Measurements from ENCODE around the gene LRRFIP1.

The LRRFIP1 gene

GRCh38 chr2:237702441-237703391, 75.3 kb downstream of the LRRFIP1 start:
- Histone ChIP-seq H3K36me3 (ENCODE audit: control insufficient read depth in 4 of 4, insufficient read depth in 4 of 4, low read length in 3 of 4) (peaks cover 0 to 3% (median 0%) of the 10 kb centered on the region in 4 experiments), H3K4me1 (ENCODE audit: control extremely low read depth in 1 of 4, control insufficient read depth in 4 of 4, insufficient read depth in 4 of 4, low read length in 3 of 4) (peaks cover 35 to 95% (median 90%) of the 10 kb centered on the region in 4 experiments), H3K9me3 (ENCODE audit: control extremely low read depth in 1 of 5, control insufficient read depth in 4 of 5, insufficient read depth in 2 of 5, low read depth in 1 of 5, low read length in 4 of 5) (no peaks in the 10 kb centered on the region), H3K27me3 (replicated peaks in 2 of 5; ENCODE audit: control insufficient read depth in 4 of 5, insufficient read depth in 5 of 5, low read length in 4 of 5) (no peaks in the 10 kb centered on the region), H3K4me3 (ENCODE audit: control insufficient read depth in 1 of 7, extremely low read depth in 1 of 7, insufficient read depth in 4 of 7, low read depth in 2 of 7, low read length in 6 of 7) (peak overlapping the region in 6 of 7 experiments; percentile 19 to 69 (median 50)), H3K27ac (ENCODE audit: insufficient read depth in 1 of 2, low read depth in 1 of 2, low read length in 2 of 2, poor library complexity in 1 of 2, severe bottlenecking in 2 of 2) (peak overlapping the region; percentile 48 to 73)
- 2% methylated on average over 16 of the region's 17 CpGs for WGBS (ENCODE audit: insufficient coverage)
- POLR2A ChIA-PET: interaction anchor here (0.6 kb wide), 1 partner anchor 29 kb away, joined by 4 read pairs; no protein-coding TSS in a partner anchor
- peak in 2 of 3 donors; percentile 69 to 74 for DNase-seq
- CTCF ChIA-PET: interaction anchor here (0.9 to 25.0 kb wide), 8 partner anchors 10 to 117 kb away, joined by 3 to 404 read pairs (median 6); no protein-coding TSS in a partner anchor

GRCh38 chr2:237704501-237705434, 77.4 kb downstream of the LRRFIP1 start:
- Histone ChIP-seq H3K36me3 (ENCODE audit: control insufficient read depth in 4 of 4, insufficient read depth in 4 of 4, low read length in 3 of 4) (peaks cover 0 to 17% (median 10%) of the 10 kb centered on the region in 4 experiments), H3K27ac (ENCODE audit: insufficient read depth in 1 of 2, low read depth in 1 of 2, low read length in 2 of 2, poor library complexity in 1 of 2, severe bottlenecking in 2 of 2) (peak overlapping the region in 1 of 2 experiments; percentile 18), H3K27me3 (replicated peaks in 2 of 5; ENCODE audit: control insufficient read depth in 4 of 5, insufficient read depth in 5 of 5, low read length in 4 of 5) (no peaks in the 10 kb centered on the region), H3K4me1 (ENCODE audit: control extremely low read depth in 1 of 4, control insufficient read depth in 4 of 4, insufficient read depth in 4 of 4, low read length in 3 of 4) (peaks cover 21 to 79% (median 74%) of the 10 kb centered on the region in 4 experiments), H3K4me3 (ENCODE audit: control insufficient read depth in 1 of 7, extremely low read depth in 1 of 7, insufficient read depth in 4 of 7, low read depth in 2 of 7, low read length in 6 of 7) (peak overlapping the region in 2 of 7 experiments; percentile 50 to 54), H3K9me3 (ENCODE audit: control extremely low read depth in 1 of 5, control insufficient read depth in 4 of 5, insufficient read depth in 2 of 5, low read depth in 1 of 5, low read length in 4 of 5) (no peaks in the 10 kb centered on the region)
- ChIA-PET POLR2A (no interaction called here), CTCF (interaction anchor here (0.9 to 25.0 kb wide), 5 partner anchors 8 to 31 kb away, joined by 3 to 404 read pairs (median 3); no protein-coding TSS in a partner anchor)
- DNase-seq: peak in 1 of 3 donors; percentile 55
- 74% methylated on average over 12 of the region's 15 CpGs for WGBS (ENCODE audit: insufficient coverage)

- H3K36me3 ChIP-seq (ENCODE audit: control insufficient read depth in 4 of 4, insufficient read depth in 4 of 4, low read length in 3 of 4): peaks cover 0 to 23% (median 20%) of the 10 kb centered on the region in 4 experiments
- WGBS (ENCODE audit: insufficient coverage): 93% methylated on average over 5 of the region's 5 CpGs
- H3K9me3 ChIP-seq (ENCODE audit: control extremely low read depth in 1 of 5, control insufficient read depth in 4 of 5, insufficient read depth in 2 of 5, low read depth in 1 of 5, low read length in 4 of 5): no peaks in the 10 kb centered on the region
- no peaks in the 10 kb centered on the region for H3K27me3 ChIP-seq (replicated peaks in 2 of 5; ENCODE audit: control insufficient read depth in 4 of 5, insufficient read depth in 5 of 5, low read length in 4 of 5)
- H3K4me3 ChIP-seq (ENCODE audit: control insufficient read depth in 1 of 7, extremely low read depth in 1 of 7, insufficient read depth in 4 of 7, low read depth in 2 of 7, low read length in 6 of 7): no peak overlapping the region
- peak overlapping the region in 1 of 2 experiments; percentile 2 for H3K27ac ChIP-seq (ENCODE audit: insufficient read depth in 1 of 2, low read depth in 1 of 2, low read length in 2 of 2, poor library complexity in 1 of 2, severe bottlenecking in 2 of 2)
- ChIA-PET CTCF (interaction anchor here (1.2 to 25.0 kb wide), 3 partner anchors 9 to 41 kb away, joined by 3 to 404 read pairs (median 3); no protein-coding TSS in a partner anchor), POLR2A (no interaction called here)
- peaks cover 15 to 64% (median 59%) of the 10 kb centered on the region in 4 experiments for H3K4me1 ChIP-seq (ENCODE audit: control extremely low read depth in 1 of 4, control insufficient read depth in 4 of 4, insufficient read depth in 4 of 4, low read length in 3 of 4)
- DNase-seq: no peak
These were observed 78.9 kb downstream of the LRRFIP1 start for GRCh38 chr2:237706257-237706656.

- Histone ChIP-seq H3K4me3 (ENCODE audit: control insufficient read depth in 1 of 7, extremely low read depth in 1 of 7, insufficient read depth in 4 of 7, low read depth in 2 of 7, low read length in 6 of 7) (no peak overlapping the region), H3K36me3 (ENCODE audit: control insufficient read depth in 4 of 4, insufficient read depth in 4 of 4, low read length in 3 of 4) (peaks cover 3 to 40% (median 34%) of the 10 kb centered on the region in 4 experiments), H3K27ac (ENCODE audit: insufficient read depth in 1 of 2, low read depth in 1 of 2, low read length in 2 of 2, poor library complexity in 1 of 2, severe bottlenecking in 2 of 2) (peak overlapping the region in 1 of 2 experiments; percentile 1), H3K9me3 (ENCODE audit: control extremely low read depth in 1 of 5, control insufficient read depth in 4 of 5, insufficient read depth in 2 of 5, low read depth in 1 of 5, low read length in 4 of 5) (no peaks in the 10 kb centered on the region), H3K4me1 (ENCODE audit: control extremely low read depth in 1 of 4, control insufficient read depth in 4 of 4, insufficient read depth in 4 of 4, low read length in 3 of 4) (peaks cover 8 to 47% (median 42%) of the 10 kb centered on the region in 4 experiments), H3K27me3 (replicated peaks in 2 of 5; ENCODE audit: control insufficient read depth in 4 of 5, insufficient read depth in 5 of 5, low read length in 4 of 5) (no peaks in the 10 kb centered on the region)
- CTCF ChIA-PET: interaction anchor here (1.0 to 25.0 kb wide), 9 partner anchors 10 to 106 kb away, joined by 3 to 404 read pairs (median 4); no protein-coding TSS in a partner anchor
- WGBS (ENCODE audit: insufficient coverage): 100% methylated on average over 2 of the region's 3 CpGs
- POLR2A ChIA-PET: interaction anchor here (0.6 kb wide), 1 partner anchor 44 kb away, joined by 3 read pairs; no protein-coding TSS in a partner anchor
- DNase-seq: no peak
These were observed 80.6 kb downstream of the LRRFIP1 start for GRCh38 chr2:237708065-237708398.

- 97% methylated on average over 27 of the region's 27 CpGs for WGBS (ENCODE audit: insufficient coverage)
- Histone ChIP-seq H3K27me3 (replicated peaks in 2 of 5; ENCODE audit: control insufficient read depth in 4 of 5, insufficient read depth in 5 of 5, low read length in 4 of 5) (no peaks in the 10 kb centered on the region), H3K27ac (ENCODE audit: insufficient read depth in 1 of 2, low read depth in 1 of 2, low read length in 2 of 2, poor library complexity in 1 of 2, severe bottlenecking in 2 of 2) (no peak overlapping the region), H3K4me3 (ENCODE audit: control insufficient read depth in 1 of 7, extremely low read depth in 1 of 7, insufficient read depth in 4 of 7, low read depth in 2 of 7, low read length in 6 of 7) (no peak overlapping the region), H3K36me3 (ENCODE audit: control insufficient read depth in 4 of 4, insufficient read depth in 4 of 4, low read length in 3 of 4) (peaks cover 3 to 43% (median 34%) of the 10 kb centered on the region in 4 experiments), H3K4me1 (ENCODE audit: control extremely low read depth in 1 of 4, control insufficient read depth in 4 of 4, insufficient read depth in 4 of 4, low read length in 3 of 4) (peaks cover 5 to 42% (median 37%) of the 10 kb centered on the region in 4 experiments), H3K9me3 (ENCODE audit: control extremely low read depth in 1 of 5, control insufficient read depth in 4 of 5, insufficient read depth in 2 of 5, low read depth in 1 of 5, low read length in 4 of 5) (no peaks in the 10 kb centered on the region)
- POLR2A ChIA-PET: no interaction called here
- DNase-seq: no peak
- CTCF ChIA-PET: interaction anchor here (1.2 to 25.0 kb wide), 7 partner anchors 10 to 104 kb away, joined by 3 to 404 read pairs (median 4); no protein-coding TSS in a partner anchor
These were observed 81.1 kb downstream of the LRRFIP1 start for GRCh38 chr2:237708491-237708890.

GRCh38 chr2:237708961-237709360, 81.6 kb downstream of the LRRFIP1 start:
- Histone ChIP-seq H3K27ac (ENCODE audit: insufficient read depth in 1 of 2, low read depth in 1 of 2, low read length in 2 of 2, poor library complexity in 1 of 2, severe bottlenecking in 2 of 2) (no peak overlapping the region), H3K4me3 (ENCODE audit: control insufficient read depth in 1 of 7, extremely low read depth in 1 of 7, insufficient read depth in 4 of 7, low read depth in 2 of 7, low read length in 6 of 7) (no peak overlapping the region), H3K27me3 (replicated peaks in 2 of 5; ENCODE audit: control insufficient read depth in 4 of 5, insufficient read depth in 5 of 5, low read length in 4 of 5) (no peaks in the 10 kb centered on the region), H3K9me3 (ENCODE audit: control extremely low read depth in 1 of 5, control insufficient read depth in 4 of 5, insufficient read depth in 2 of 5, low read depth in 1 of 5, low read length in 4 of 5) (no peaks in the 10 kb centered on the region), H3K4me1 (ENCODE audit: control extremely low read depth in 1 of 4, control insufficient read depth in 4 of 4, insufficient read depth in 4 of 4, low read length in 3 of 4) (peaks cover 3 to 37% (median 32%) of the 10 kb centered on the region in 4 experiments), H3K36me3 (ENCODE audit: control insufficient read depth in 4 of 4, insufficient read depth in 4 of 4, low read length in 3 of 4) (peaks cover 3 to 43% (median 35%) of the 10 kb centered on the region in 4 experiments)
- 77% methylated on average over 5 of the region's 6 CpGs for WGBS (ENCODE audit: insufficient coverage)
- DNase-seq: no peak
- ChIA-PET CTCF (interaction anchor here (1.3 to 25.0 kb wide), 6 partner anchors 12 to 105 kb away, joined by 3 to 404 read pairs (median 4); no protein-coding TSS in a partner anchor), POLR2A (no interaction called here)

All from common myeloid progenitor, CD34-positive (primary cell).